NT2/D1 (cell line): ENCODE measurements around the gene RPL38.

Experiments
- YY1 ChIP-seq: IDR thresholded peaks from 2 replicates; pipeline ENCODE4 v1.6.1; 2011; ENCODE audit not compliant: insufficient read length, insufficient read depth
- ZNF274 ChIP-seq: IDR thresholded peaks from 2 replicates; pipeline ENCODE4 v1.6.1; 2011; ENCODE audit warnings: mild to moderate bottlenecking, low read depth, low read length

DNA sequence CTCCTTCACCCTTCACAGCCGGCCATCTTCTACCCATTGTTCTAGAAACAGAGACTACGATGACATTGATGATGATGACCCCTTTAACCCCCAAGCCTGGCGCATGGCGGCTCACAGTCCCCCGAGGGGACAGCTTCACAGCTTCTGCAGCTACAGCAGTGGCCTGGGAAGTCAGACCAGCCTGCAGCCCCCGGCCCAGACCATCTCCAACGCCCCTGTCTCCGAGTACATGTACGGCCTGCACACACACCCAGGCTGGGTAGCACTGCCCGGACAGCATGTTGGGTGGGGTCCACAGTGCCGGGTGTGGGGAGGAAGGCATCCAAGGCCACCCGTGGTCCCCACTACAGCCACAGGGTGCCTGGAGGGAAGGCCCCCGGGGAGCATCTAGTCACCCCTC is 49.6 kb downstream of the RPL38 start:
- TF ChIP-seq YY1 (no peak), ZNF274 (no peak)
